Fibroblast of mammary gland (primary cell): ENCODE measurements around the gene EFNB2.

Source experiments
- DNase-seq: peaks from one replicate; pipeline ENCODE4 v3.0.0-alpha.2; 2010; ENCODE audit warnings: low read depth
- H3K4me3 ChIP-seq: 2 replicates; pipeline ENCODE4 v1.5.1; 2011; ENCODE audit warnings: low read depth, mild to moderate bottlenecking, low read length, moderate library complexity; ENCODE audit not compliant: control insufficient read depth
- CTCF ChIP-seq: conservative IDR thresholded peaks from 2 replicates; pipeline ENCODE4 v1.5.1; 2011; ENCODE audit warnings: low read depth, low read length, inconsistent platforms; ENCODE audit not compliant: control insufficient read depth, insufficient read depth

The EFNB2 gene

GRCh38 chr13:106562301-106562700 lies 26.8 kb upstream of the EFNB2 start:
- TF ChIP-seq CTCF, result no peak
- H3K4me3 ChIP-seq, result no peak overlapping the region
- DNase-seq, result peak; percentile 42

- peak; percentile 31 for DNase-seq
- no peak for TF ChIP-seq CTCF
- no peak overlapping the region for H3K4me3 ChIP-seq
Measured at GRCh38 chr13:106561551-106562170, 26.2 kb upstream of the EFNB2 start.

GRCh38 chr13:106560821-106561220 lies 25.4 kb upstream of the EFNB2 start:
- no peak for TF ChIP-seq CTCF
- DNase-seq, result no peak
- H3K4me3 ChIP-seq, result no peak overlapping the region

GRCh38 chr13:106558527-106558926 lies 23.1 kb upstream of the EFNB2 start:
- TF ChIP-seq CTCF, result no peak
- H3K4me3 ChIP-seq, result no peak overlapping the region
- DNase-seq, result no peak

- TF ChIP-seq CTCF, result no peak
- H3K4me3 ChIP-seq, result no peak overlapping the region
- DNase-seq, result no peak
Measured at GRCh38 chr13:106555631-106556328, 20.3 kb upstream of the EFNB2 start.

- H3K4me3 ChIP-seq, result no peak overlapping the region
- DNase-seq, result no peak
- TF ChIP-seq CTCF, result no peak
Measured at GRCh38 chr13:106551751-106552150, 16.3 kb upstream of the EFNB2 start.
